Posterior vena cava (tissue), 2 donors: ENCODE data around the gene BOK. TPM values are rescaled to one million over a fixed set of nuclear protein-coding genes. Genes with fewer than 3 reads are reported as not detected.

Source experiments
- DNase-seq: peaks from one replicate; pipeline ENCODE4 v3.0.0-alpha.2; 2020; ENCODE audit warnings: low spot score
- intact Hi-C, 2 donors: fragments of 100-400 bp; cut with DNase I; formaldehyde crosslinking; loops; one replicate each; pipeline versions ENCODE4 v1.14.1 to v1.14.2; 2022 to 2023
- total RNA-seq, 2 donors: library from RNA; stranded (reverse); fragmentation: NEBNext Ultra II Directional; extraction: Animal tissue kit (Norgen Biotek cat#: 25700); gene quantifications; one replicate each; pipeline ENCODE4 v1.2.1, GENCODE V29; 2021
- donor health status: DM: yes; HTN: yes; CAD: no.
- donor health status: DM: yes; HTN: yes; CAD: no.

BOK gene
- total RNA-seq, 2 donors from 2014 or later, result 20.1 to 29.7 TPM

DNA sequence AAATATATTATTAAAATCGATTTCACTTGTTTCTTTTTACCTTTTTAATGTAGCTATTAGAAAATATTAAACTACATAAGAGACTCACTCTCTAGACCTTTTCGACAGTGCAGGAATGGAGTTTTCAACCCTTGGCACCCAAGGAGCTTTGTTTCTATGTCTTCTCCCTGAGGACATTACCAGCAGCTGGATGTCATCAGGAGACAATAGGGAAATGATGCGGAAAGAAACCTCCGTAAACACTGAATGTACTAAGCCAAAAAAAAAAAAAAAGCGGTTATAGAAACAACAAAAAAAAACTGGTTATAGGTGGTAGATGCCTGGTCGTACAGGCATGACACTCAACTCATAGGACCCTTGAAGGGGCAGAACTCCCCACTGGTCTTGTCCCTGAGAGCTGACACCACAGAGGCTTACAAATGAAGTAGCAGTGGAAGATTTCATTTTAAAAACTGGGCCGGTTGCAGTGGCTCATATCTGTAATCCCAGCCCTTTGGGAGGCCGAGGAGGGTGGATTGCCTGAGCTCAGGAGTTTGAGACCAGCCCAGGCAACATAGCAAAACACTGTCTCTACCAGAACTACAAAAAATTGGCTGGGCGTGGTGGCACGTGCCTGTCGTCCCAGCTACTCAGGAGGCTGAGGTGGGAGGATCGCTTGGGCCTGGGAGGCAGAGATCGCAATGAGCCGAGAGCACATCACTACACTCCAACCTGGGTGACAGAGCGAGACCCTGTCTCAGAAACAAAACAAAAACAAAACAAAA is 54.7 kb downstream of the BOK start:
- intact Hi-C loops, result no loop called here
- DNase-seq, result no peak

DNA sequence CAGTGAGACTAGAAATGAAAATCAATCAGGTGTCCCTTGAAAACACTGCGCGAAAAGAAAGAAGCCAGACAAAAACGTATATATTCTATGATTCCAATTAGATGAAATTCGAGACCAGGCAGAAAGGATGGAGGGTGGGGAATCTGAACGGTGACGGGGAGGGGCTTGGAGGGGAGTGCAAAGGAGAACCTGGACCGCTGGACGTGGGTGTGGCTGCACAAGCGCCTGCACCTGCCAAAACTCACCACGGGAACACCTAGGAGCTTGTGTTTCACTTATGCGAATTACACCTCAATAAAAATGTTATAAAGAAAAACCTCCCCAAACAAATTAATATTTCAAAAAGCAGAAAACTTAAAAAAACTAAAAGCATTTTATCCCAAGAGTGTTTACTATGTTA is 56.5 kb downstream of the BOK start:
- DNase-seq, result no peak
- intact Hi-C loops, result no loop called here

DNA sequence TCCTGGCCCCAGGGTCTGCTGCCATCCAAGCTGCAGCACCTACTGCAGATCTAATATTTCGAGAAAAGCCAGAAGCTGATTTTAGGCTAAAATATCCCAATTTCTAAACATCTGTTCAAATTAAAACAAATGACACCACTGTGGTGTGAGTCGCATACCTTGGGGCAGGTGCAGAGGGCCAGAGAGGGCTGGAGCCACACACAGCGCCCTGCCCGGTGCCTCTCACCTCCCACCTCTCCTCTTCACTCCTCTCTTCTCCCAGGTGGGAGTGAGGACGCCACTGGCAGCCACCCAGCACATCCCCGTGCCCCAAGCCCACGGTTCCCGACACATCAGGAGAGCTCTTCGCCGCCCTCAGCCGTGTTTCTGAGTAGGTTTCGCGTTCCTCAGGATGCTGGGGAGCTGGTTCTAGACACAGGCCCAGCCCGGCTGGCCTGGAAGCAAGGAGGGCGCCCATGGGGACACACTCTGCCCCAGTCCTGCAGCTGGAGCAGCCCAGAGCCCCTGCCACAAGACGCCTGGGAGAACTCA is 57.0 kb downstream of the BOK start:
- no peak for DNase-seq
- intact Hi-C loops, result no loop called here

DNA sequence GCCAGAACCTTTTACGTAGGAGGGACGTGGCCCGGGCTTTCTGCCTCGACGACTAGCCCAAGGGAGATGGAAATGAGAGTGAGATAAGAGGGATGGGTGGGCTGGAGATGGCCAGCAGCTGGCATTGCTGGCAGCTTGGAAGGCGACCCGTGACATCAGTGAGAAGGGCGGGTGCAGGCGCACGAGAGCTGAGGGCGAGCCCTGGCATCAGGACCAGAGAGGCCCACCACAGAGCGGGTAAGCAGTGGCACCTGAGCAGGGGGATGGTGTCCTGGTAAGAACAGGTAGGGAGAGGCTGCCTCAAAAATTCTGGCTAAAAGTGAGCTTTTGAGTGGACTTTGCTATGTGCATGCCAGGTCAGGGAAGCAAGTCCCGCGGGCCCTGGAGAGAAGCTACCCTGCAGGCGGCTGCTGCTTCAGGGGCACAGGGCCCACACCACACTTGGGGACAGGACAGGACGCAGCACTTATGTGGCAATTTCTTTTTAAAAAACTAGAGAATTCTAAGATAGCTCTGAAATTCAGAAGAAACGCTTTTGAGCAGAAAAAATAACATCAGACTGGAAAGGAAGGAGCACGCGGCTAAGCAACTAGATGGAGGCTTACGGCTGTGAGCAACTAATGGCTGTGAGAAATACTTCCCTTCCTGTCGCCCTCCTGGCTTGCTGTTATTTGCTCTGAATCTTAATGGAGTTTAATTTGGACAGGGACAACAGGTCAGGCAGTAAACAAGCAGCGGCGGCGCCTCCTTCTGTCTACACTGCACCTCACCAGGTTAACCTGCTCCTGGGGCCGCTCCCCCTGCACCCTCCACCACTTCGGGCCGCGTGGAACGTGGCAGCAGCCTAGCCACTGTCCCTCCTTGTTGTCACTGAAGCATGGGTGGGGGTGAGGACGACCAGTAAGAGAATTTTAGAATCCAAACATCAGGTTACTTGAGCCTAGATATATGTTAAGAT is 57.9 kb downstream of the BOK start:
- no peak for DNase-seq
- intact Hi-C loops, result no loop called here

DNA sequence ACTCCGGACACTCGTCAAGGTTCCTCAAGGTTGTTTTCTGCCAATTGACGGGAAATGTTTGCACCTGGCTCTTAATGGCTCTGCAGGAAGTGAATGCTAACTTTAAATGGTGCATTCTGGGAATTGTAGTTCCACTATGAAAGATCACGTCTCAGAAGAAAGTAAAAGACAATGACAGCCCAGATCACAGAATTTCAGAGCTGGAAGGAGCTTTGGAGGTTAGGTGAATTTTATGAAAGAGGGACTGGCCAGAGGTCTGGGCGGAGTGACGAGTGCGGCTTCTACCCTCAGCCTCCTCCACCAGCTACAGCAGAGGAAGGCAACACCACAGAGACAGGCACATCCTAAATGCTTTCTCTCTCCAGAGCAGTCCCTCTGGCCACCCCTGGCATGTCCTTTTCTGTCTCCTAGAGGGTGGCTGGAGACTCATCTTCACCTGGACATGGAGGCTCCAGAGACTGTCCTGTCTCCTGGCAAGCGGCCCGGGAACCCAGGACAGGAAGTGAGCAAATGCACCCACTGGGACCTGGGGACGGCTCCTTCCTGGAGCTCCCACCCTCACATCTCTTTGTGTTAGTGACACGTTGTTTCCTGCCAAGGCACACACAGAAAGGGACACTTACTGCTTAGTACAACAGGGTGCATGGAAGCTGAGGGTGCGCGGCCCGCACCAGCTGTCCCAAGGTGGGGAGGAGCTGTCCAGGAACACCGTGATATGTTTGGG is 59.0 kb downstream of the BOK start:
- intact Hi-C loops, result no loop called here

DNA sequence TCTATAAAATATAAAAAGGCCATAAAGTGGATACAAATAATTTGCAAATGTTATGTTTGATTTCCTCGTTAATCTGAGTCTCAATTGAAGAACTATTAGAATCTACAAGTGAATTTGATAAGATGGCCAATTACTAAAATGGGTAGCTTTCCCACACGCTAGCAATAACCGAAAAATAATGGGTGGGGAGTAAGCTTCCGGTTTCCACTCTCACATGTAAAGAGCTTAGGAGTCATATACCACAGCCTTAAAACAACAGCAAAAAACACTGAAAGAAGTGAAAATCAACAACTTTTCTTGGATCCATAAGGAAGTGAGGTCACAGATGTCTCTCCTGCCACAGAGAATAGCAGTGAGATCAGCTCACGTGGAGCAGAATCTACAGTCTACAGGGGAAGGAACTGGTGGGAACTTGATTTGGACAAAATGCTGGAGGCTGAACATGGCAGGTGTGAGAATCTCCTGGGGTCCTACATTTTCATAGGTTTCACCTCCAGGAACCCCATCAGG is 59.8 kb downstream of the BOK start:
- intact Hi-C loops, result no loop called here

More for the DNA sequence above, 59.0 kb downstream of the BOK start:
- DNase-seq, result no peak

DNA sequence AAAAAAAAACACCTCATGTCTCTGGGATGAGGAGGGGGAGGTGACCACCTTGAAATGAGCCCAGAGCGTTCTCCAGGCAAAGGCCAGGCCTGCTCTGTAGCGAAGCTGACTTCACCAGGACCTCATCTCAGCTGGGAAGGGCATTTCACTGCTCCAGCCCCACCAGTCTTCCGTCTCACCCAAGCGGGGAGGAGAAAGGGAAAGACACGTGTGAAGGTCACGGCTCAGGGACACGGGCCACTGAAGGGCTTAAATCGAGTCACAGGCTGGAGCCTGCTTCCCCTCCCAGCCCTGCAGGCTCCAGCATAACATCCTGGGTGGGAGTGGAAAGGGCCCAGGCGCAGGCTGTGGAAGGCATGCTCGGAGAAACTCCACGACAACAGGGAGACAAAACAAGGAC is 60.3 kb downstream of the BOK start:
- intact Hi-C loops, result no loop called here
- DNase-seq, result no peak

More for the DNA sequence above, 59.8 kb downstream of the BOK start:
- DNase-seq, result no peak

DNA sequence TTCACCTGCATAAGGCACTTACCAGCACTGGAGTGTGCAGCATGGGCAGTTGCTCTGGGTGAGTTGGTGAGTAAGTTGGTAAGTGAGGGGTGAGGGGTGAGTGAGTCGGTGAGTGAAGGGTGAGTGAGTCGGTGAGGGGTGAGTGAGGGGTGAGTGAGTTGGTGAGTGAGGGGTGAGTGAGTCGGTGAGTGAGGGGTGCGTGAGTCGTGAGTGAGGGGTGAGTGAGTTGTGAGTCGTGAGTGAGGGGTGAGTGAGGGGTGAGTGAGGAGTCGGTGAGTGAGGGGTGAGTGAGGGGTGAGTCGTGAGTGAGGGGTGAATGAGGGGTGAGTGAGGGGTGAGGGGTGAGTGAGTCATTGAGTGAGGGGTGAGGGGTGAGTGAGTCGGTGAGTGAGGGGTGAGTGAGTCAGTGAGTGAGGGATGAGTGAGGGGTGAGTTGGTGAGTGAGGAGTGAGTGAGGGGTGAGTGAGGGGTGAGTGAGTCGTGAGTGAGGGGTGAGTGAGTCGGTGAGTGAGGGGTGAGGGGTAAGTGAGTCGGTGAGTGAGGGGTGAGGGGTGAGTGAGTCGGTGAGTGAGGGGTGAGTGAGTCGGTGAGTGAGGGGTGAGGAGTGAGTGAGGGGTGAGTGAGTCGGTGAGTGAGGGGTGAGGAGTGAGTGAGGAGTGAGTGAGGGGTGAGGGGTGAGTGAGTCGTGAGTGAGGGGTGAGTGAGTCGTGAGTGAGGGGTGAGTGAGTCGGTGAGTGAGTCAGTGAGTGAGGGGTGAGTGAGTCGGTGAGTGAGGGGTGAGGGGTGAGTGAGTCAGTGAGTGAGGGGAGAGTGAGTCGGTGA is 61.3 kb downstream of the BOK start:
- intact Hi-C loops, result no loop called here
- DNase-seq, result no peak

DNA sequence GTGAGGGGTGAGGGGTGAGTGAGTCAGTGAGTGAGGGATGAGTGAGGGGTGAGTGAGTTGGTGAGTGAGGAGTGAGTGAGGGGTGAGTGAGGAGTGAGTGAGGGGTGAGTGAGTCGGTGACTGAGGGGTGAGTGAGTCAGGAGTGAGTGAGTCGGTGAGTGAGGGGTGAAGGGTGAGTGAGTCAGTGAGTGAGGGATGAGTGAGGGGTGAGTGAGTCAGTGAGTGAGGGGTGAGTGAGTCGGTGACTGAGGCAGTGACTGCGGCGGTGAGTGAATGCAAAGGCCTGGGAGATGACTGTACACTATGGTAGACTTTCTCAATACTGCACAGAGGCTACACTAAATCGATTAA is 61.8 kb downstream of the BOK start:
- intact Hi-C loops, result no loop called here

More for the DNA sequence above, 61.8 kb downstream of the BOK start:
- DNase-seq, result peak; percentile 37

Other genes with a start within 250 kb of the BOK start
- 100 to 1,000 TPM; 428 to 459 TPM for gene HDLBP, start 243.1 kb upstream of the BOK start, total RNA-seq
- gene SEPTIN2, start 242.8 kb upstream of the BOK start, total RNA-seq, result 100 to 1,000 TPM; 395 to 423 TPM
- 10 to 100 TPM; 31.1 to 35.3 TPM for gene FARP2, start 202.5 kb upstream of the BOK start, total RNA-seq
- gene STK25, start 50.2 kb upstream of the BOK start, total RNA-seq, result 100 to 1,000 TPM in 1 of 2 donors, 10 to 100 TPM in 1; 92.5 to 103 TPM
- 10 to 100 TPM; 31.2 to 32.1 TPM for gene THAP4, start 78.4 kb downstream of the BOK start, total RNA-seq
- gene ATG4B, start 78.9 kb downstream of the BOK start, total RNA-seq, result 10 to 100 TPM; 43.7 to 52.1 TPM
- gene DTYMK, start 128.1 kb downstream of the BOK start, total RNA-seq, result 10 to 100 TPM; 12.8 to 14.8 TPM
- 10 to 100 TPM; 17.5 to 18.6 TPM for gene ING5, start 143.3 kb downstream of the BOK start, total RNA-seq
- 10 to 100 TPM; 12.4 to 18.8 TPM for gene D2HGDH, start 175.9 kb downstream of the BOK start, total RNA-seq
- gene GAL3ST2, start 218.1 kb downstream of the BOK start, total RNA-seq, result not detected